DLD1 (cell line): Measurements from ENCODE around the gene TXNL4A.
"Not testable (repeated sequence)": the region's sequence is repeated elsewhere in the genome, so short reads cannot be mapped to it uniquely, and the experiment has no call there.

Source experiments
- in situ Hi-C: cut with HindIII; loops from 2 replicates; pipeline ENCODE4 v1.10.0; 2017; ENCODE audit warnings: low sequenced_read_pairs

The TXNL4A gene

GRCh38 chr18:80000877-80001276, 12.5 kb upstream of the TXNL4A start:
- in situ Hi-C loops, result no loop called here

DNA sequence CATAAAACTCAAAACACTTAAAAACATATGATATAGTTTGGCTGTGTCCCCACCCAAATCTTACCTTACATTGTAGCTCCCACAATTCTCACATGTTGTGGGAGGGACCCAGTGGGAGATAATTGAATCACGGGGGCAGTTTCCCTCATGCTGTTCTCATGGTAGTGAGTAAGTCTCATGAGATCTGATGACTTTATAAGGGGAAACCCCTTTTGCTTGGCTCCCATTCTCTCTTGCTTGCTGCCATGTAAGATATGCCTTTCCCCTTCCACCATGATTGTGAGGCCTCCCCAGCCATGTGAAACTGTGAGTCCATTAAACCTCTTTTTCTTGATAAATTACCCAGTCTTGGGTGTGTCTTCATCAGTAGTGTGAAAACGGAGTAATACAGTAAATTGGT, 11.3 kb upstream of the TXNL4A start:
- in situ Hi-C loops, result not testable (repeated sequence)

DNA sequence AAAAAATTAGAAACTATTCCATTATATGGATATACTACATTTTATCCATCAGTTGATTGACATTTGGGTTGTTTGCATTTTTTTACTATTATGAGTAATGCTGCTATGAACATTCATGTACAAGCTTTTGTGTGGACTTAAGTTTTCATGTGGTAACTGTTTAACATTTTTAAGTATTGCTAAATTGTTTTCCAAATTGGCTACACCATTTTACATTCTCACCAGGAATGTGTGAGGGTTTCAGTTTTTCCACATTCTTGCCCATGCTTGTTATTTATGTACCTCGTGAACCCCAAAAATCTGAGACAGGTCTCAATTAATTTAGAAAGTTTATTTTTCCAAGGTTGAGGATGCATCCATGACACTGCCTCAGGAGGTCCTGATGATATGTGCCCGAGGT, 3.1 kb upstream of the TXNL4A start:
- in situ Hi-C loops, result no loop called here

DNA sequence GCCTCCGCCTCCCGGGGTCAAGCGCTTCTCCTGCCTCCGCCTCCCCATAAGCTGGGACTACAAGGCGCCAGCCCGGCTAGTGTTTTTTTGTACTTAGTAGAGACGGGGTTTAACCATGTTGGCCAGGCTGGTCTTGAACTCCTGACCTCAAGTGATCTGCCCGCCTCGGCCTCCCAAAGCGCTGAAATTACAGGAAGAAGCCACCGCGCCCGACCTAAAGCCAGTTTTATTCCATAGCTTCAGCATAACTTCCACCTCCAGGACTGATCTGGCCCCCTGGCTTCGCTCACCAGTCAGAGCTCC, 783 bp upstream of the TXNL4A start:
- in situ Hi-C loops, result no loop called here

- in situ Hi-C loops, result no loop called here
Measured at GRCh38 chr18:79988071-79988450, 302 bp downstream of the TXNL4A start.

DNA sequence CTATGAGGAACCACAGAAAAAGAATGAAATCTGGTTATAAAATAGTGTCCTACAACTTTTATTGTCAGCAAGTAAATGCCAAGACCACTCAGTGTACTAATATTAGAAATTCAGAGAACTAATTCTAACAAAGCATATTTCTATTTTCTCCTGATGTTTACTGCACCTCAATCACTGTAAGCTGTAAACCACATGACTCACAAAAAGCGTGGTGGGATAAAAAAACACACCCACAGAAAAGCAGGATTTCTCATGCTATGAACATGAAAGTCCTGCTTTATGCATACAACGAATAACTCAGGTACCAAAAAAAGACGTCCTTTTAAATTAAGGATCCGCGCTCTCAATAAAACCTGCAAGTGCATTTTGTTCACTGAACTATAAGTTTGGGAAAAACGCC, 797 bp downstream of the TXNL4A start:
- in situ Hi-C loops, result no loop called here

GRCh38 chr18:79986726-79987125, 1.6 kb downstream of the TXNL4A start:
- in situ Hi-C loops, result no loop called here

- in situ Hi-C loops, result no loop called here
Measured at GRCh38 chr18:79985172-79985571, 3.2 kb downstream of the TXNL4A start.

GRCh38 chr18:79983793-79984192, 4.6 kb downstream of the TXNL4A start:
- in situ Hi-C loops, result no loop called here

DNA sequence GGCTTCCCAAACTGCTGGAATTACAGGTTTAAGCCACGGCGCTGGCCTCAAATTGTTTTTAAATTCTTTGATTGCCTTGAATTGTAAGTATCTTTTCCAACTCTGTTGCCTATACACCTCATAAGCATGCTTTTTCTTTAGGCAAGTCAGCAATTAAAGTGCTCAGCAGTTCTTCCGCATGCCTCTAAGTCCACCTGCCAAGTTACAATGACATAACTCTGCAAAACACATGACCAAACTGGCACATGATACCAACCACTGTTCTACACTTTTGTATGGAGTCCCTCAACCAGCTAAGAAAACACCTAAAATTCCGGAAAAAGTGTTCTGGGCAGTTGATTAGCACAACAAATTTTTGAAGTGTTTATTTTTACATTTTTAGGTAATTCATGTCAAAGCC, 5.1 kb downstream of the TXNL4A start:
- in situ Hi-C loops, result no loop called here

- in situ Hi-C loops, result no loop called here
Measured at GRCh38 chr18:79982736-79983135, 5.6 kb downstream of the TXNL4A start.

DNA sequence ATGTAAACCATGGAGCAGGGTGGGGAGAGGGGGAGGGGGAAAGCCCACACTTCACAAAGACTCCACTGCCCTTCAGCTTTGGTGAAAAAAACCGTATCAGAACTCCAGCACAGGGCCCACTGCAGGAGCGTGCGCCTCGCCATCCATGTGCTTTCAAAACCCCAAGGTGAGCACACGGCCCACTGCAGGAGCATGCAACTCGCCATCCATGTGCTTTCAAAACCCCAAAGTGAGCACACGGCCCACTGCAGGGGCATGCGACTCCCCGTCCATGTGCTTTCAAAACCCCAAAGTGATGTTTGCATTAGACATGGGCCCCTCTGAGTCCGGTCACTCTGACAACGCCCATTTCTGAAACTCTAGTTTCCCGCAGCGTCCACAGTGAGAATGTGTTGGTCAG, 7.8 kb downstream of the TXNL4A start:
- in situ Hi-C loops, result no loop called here

DNA sequence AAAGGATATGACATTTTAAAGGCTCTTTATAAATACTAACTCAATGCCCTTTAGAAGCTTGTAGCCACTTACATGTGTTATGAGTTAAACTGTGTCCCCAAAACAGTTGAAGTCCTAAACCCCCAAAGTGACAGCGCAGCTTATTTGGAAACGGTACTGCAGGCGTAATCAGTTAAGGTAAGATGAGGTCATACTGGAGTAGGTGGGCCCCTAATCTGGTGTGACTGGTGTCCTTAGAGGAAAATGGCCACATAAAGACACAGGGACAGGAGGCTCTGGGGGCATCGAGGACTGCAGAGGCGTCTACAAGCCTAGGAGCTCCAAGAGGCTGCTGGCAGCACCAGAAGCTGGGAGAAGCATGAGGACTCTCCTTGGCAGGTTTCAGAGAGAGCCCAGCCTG, 8.5 kb downstream of the TXNL4A start:
- in situ Hi-C loops, result no loop called here

GRCh38 chr18:79975985-79976680, 12.2 kb downstream of the TXNL4A start:
- in situ Hi-C loops, result no loop called here

DNA sequence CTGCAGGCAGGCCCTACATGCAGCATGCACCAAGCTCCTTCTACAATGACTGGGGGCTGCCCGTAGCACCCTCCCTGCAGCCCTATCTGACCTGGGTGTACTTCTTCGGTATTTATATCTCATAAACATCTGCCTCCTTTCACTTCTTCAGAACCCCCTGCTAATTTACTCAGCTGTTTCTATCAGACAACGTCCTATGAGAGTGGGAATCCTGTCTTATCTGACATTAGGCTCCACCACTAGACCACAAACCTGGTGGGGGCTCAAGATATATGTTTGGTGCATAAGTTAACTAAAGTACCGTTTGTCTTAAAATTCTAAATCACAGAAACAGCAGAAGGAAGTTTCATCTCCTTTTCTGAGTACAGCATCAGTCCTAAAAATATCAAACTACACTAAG, 13.3 kb downstream of the TXNL4A start:
- in situ Hi-C loops, result no loop called here

GRCh38 chr18:79974025-79974654, 14.2 kb downstream of the TXNL4A start:
- in situ Hi-C loops, result no loop called here

- in situ Hi-C loops, result no loop called here
Measured at GRCh38 chr18:79973517-79973916, 14.8 kb downstream of the TXNL4A start.

- in situ Hi-C loops, result no loop called here
Measured at GRCh38 chr18:79972720-79973119, 15.6 kb downstream of the TXNL4A start.

DNA sequence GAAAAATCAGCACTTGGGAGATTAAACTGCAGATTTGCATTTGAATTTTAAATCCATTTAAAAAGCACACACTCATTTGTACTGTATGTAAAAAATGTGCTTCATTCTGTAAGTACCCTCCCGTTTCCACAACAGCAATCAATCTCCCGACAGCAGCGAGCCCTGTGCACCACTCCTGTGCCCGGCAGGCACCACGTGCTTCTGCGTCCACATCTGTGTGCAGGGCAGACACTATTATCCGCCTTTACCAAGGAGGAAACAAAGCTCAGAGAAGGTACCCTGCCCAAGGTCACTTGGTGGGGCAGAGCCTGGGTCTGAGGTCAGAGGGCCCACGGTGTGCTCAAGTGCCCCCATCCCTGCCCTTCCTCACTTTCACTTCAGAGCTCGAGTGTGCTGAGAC, 16.4 kb downstream of the TXNL4A start:
- in situ Hi-C loops, result no loop called here

GRCh38 chr18:79971211-79971952, 17.0 kb downstream of the TXNL4A start:
- in situ Hi-C loops, result no loop called here

DNA sequence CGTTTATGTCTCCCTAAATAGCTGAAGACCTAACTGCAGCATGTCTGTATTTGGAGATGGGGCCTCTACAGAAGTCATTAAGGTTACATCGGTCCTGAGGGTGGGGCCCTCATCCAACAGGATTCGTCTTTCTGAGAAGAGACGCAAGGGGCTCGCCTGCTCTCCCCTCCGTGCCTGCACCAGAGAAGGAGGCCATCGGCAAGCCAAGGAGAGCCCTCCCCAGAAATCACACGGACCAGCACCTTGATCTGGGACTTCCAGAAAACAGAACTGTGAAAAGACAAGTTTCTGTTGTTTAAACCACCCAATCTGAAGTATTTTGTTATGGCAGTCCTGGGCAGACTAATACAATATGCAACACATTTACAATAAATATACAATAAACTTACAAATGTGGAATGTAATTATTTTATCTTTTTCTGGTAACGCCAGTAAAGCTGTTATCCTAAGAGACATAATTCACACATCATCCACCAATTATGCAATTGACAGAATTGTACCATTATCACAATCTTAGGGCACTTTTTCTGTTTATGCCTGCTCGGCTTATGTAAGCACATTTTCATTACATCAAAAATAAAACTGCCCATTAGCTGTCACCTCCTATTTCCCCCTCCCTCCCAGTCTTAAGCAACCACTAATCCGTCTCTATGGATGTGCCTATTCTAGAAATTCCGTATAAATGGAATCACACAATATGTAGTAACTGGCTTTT, 17.8 kb downstream of the TXNL4A start:
- in situ Hi-C loops, result no loop called here
